Measurements from ENCODE around the gene OBSCN.

Gene OBSCN

GRCh38 chr1:228209657-228210056 lies 1.8 kb downstream of the OBSCN start:
- no peaks in the 10 kb centered on the region for H3K79me2 ChIP-seq (ENCODE audit: insufficient read depth, low read length)
- no peaks in the 10 kb centered on the region for H4K20me1 ChIP-seq (ENCODE audit: insufficient read depth, low read length, poor library complexity, severe bottlenecking)
- H3K4me3 ChIP-seq (ENCODE audit: low read length, poor library complexity, severe bottlenecking) = no peak overlapping the region
- no peaks in the 10 kb centered on the region for H3K9me2 ChIP-seq (replicated peaks; ENCODE audit: low read depth, low read length)
- no peaks in the 10 kb centered on the region for H3K36me3 ChIP-seq (ENCODE audit: insufficient read depth, low read length)
- H3K4me1 ChIP-seq (ENCODE audit: insufficient read depth, low read length, poor library complexity, severe bottlenecking) = peaks cover 3% of the 10 kb centered on the region
- H3K27me3 ChIP-seq (ENCODE audit: insufficient read depth, low read length, poor library complexity, severe bottlenecking) = no peaks in the 10 kb centered on the region
- H3F3A ChIP-seq (ENCODE audit: low read depth) = no peaks in the 10 kb centered on the region
- TF ChIP-seq CTCF (conservative IDR thresholded peaks at IDR 0.05; ENCODE audit: low read length) = no peak
- no peak for TF ChIP-seq EZH2phosphoT487 (IDR thresholded peaks at IDR 0.05; ENCODE audit: borderline replicate concordance)
- H3K9me3 ChIP-seq (ENCODE audit: insufficient read depth, low read depth, low read length) = no peaks in the 10 kb centered on the region
- no peak overlapping the region for H3K4me2 ChIP-seq (ENCODE audit: low read depth, low read length, poor library complexity, severe bottlenecking)
- no peak overlapping the region for H2AFZ ChIP-seq (ENCODE audit: low read length)
- H3K9ac ChIP-seq (ENCODE audit: low read depth, low read length, poor library complexity, severe bottlenecking) = no peak overlapping the region

GRCh38 chr1:228210076-228210651 lies 2.3 kb downstream of the OBSCN start:
- Histone ChIP-seq H3K27me3 (ENCODE audit: insufficient read depth, low read length, poor library complexity, severe bottlenecking) (no peaks in the 10 kb centered on the region), H2AFZ (ENCODE audit: low read length) (no peak overlapping the region), H3K4me3 (ENCODE audit: low read length, poor library complexity, severe bottlenecking) (no peak overlapping the region), H3K9me2 (replicated peaks; ENCODE audit: low read depth, low read length) (no peaks in the 10 kb centered on the region), H3F3A (ENCODE audit: low read depth) (no peaks in the 10 kb centered on the region), H3K36me3 (ENCODE audit: insufficient read depth, low read length) (no peaks in the 10 kb centered on the region), H3K4me1 (ENCODE audit: insufficient read depth, low read length, poor library complexity, severe bottlenecking) (peaks cover 3% of the 10 kb centered on the region), H3K9me3 (ENCODE audit: insufficient read depth, low read depth, low read length) (no peaks in the 10 kb centered on the region), H3K79me2 (ENCODE audit: insufficient read depth, low read length) (no peaks in the 10 kb centered on the region), H3K4me2 (ENCODE audit: low read depth, low read length, poor library complexity, severe bottlenecking) (no peak overlapping the region), H4K20me1 (ENCODE audit: insufficient read depth, low read length, poor library complexity, severe bottlenecking) (no peaks in the 10 kb centered on the region), H3K9ac (ENCODE audit: low read depth, low read length, poor library complexity, severe bottlenecking) (no peak overlapping the region)
- TF ChIP-seq CTCF (conservative IDR thresholded peaks at IDR 0.05; ENCODE audit: low read length) = no peak
- no peak for TF ChIP-seq EZH2phosphoT487 (IDR thresholded peaks at IDR 0.05; ENCODE audit: borderline replicate concordance)

- TF ChIP-seq CTCF (conservative IDR thresholded peaks at IDR 0.05; ENCODE audit: low read length) (no peak), EZH2phosphoT487 (IDR thresholded peaks at IDR 0.05; ENCODE audit: borderline replicate concordance) (no peak)
- no peak overlapping the region for H3K4me2 ChIP-seq (ENCODE audit: low read depth, low read length, poor library complexity, severe bottlenecking)
Observed at GRCh38 chr1:228210712-228211530, 3.1 kb downstream of the OBSCN start.

More at GRCh38 chr1:228210712-228211530, 3.1 kb downstream of the OBSCN start:
- Histone ChIP-seq H3F3A (ENCODE audit: low read depth) (no peaks in the 10 kb centered on the region), H3K36me3 (ENCODE audit: insufficient read depth, low read length) (no peaks in the 10 kb centered on the region), H3K27me3 (ENCODE audit: insufficient read depth, low read length, poor library complexity, severe bottlenecking) (no peaks in the 10 kb centered on the region), H3K9me2 (replicated peaks; ENCODE audit: low read depth, low read length) (no peaks in the 10 kb centered on the region), H3K4me3 (ENCODE audit: low read length, poor library complexity, severe bottlenecking) (no peak overlapping the region), H3K4me1 (ENCODE audit: insufficient read depth, low read length, poor library complexity, severe bottlenecking) (peaks cover 3% of the 10 kb centered on the region), H2AFZ (ENCODE audit: low read length) (no peak overlapping the region), H3K9ac (ENCODE audit: low read depth, low read length, poor library complexity, severe bottlenecking) (no peak overlapping the region), H4K20me1 (ENCODE audit: insufficient read depth, low read length, poor library complexity, severe bottlenecking) (no peaks in the 10 kb centered on the region), H3K9me3 (ENCODE audit: insufficient read depth, low read depth, low read length) (no peaks in the 10 kb centered on the region), H3K79me2 (ENCODE audit: insufficient read depth, low read length) (no peaks in the 10 kb centered on the region)
